DOHH2 (cell line): ENCODE data around the gene LSR.

Experiments used
- EZH2phosphoT487 ChIP-seq: fragments of 200-600 bp; sonication (generic); IDR thresholded peaks from 2 replicates; pipeline ENCODE4 v1.6.1; 2017; ENCODE audit warnings: borderline replicate concordance, mild to moderate bottlenecking, antibody characterized with exemption, low read length, moderate library complexity, mixed read lengths
- TF ChIP-seq, protein P1 (sequence below): fragments of 200-600 bp; sonication (generic); IDR thresholded peaks from one replicate; pipeline ENCODE4 v1.5.1; 2014; ENCODE audit warnings: antibody characterized with exemption, mild to moderate bottlenecking, low read depth, low read length; ENCODE audit not compliant: poor library complexity, severe bottlenecking

DNA sequence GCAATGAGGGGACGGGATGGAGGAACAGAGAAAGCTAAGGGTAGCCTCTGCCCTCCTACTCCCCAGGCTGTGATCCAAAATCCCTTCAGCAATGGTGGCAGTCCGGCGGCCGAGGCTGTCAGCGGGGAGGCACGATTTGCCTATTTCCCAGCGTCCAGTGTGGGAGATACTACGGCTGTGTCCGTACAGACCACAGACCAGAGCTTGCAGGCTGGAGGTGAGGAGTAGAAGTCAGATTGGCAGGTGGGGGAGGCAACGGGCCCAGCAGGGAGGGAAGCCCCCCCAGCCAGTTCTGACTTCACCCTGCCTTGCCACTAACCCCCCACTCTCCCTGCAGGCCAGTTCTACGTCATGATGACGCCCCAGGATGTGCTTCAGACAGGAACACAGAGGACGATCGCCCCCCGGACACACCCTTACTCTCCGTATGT is 21.6 kb downstream of the LSR start:
- TF ChIP-seq, protein P1, sequence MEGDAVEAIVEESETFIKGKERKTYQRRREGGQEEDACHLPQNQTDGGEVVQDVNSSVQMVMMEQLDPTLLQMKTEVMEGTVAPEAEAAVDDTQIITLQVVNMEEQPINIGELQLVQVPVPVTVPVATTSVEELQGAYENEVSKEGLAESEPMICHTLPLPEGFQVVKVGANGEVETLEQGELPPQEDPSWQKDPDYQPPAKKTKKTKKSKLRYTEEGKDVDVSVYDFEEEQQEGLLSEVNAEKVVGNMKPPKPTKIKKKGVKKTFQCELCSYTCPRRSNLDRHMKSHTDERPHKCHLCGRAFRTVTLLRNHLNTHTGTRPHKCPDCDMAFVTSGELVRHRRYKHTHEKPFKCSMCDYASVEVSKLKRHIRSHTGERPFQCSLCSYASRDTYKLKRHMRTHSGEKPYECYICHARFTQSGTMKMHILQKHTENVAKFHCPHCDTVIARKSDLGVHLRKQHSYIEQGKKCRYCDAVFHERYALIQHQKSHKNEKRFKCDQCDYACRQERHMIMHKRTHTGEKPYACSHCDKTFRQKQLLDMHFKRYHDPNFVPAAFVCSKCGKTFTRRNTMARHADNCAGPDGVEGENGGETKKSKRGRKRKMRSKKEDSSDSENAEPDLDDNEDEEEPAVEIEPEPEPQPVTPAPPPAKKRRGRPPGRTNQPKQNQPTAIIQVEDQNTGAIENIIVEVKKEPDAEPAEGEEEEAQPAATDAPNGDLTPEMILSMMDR = no peak
- TF ChIP-seq EZH2phosphoT487 = no peak
